Measurements from ENCODE around the gene ACSM3.
"Not testable (repeated sequence)": the region's sequence is repeated elsewhere in the genome, so short reads cannot be mapped to it uniquely, and the experiment has no call there.

Gene ACSM3

GRCh38 chr16:20763461-20764232, at the start of gene ACSM3:
ACSM3 (plus strand) TSS chr16:20764014; CDS start chr16:20770035, 6,021 bp downstream.
- DNase-seq: peak; percentile 80 to 84

- DNase-seq: not testable (repeated sequence)
These were observed 46.1 kb upstream of the ACSM3 start for GRCh38 chr16:20717718-20718117.

- DNase-seq: no peak
These were observed 43.6 kb upstream of the ACSM3 start for GRCh38 chr16:20720251-20720650.

- DNase-seq: no peak
These were observed 37.2 kb upstream of the ACSM3 start for GRCh38 chr16:20726661-20727060.

GRCh38 chr16:20727181-20727580, 36.6 kb upstream of the ACSM3 start:
- DNase-seq: no peak

- no peak for DNase-seq
These were observed 34.7 kb upstream of the ACSM3 start for GRCh38 chr16:20729141-20729540.

- no peak for DNase-seq
These were observed 29.8 kb upstream of the ACSM3 start for GRCh38 chr16:20734056-20734455.

- no peak for DNase-seq
These were observed 29.0 kb upstream of the ACSM3 start for GRCh38 chr16:20734782-20735181.

- peak; percentile 22 to 48 for DNase-seq
These were observed 28.3 kb upstream of the ACSM3 start for GRCh38 chr16:20735490-20735889.

- no peak for DNase-seq
These were observed 23.6 kb upstream of the ACSM3 start for GRCh38 chr16:20740007-20740883.

- peak; percentile 77 to 85 for DNase-seq
These were observed 22.8 kb upstream of the ACSM3 start for GRCh38 chr16:20740901-20741521.

GRCh38 chr16:20741554-20742285, 22.1 kb upstream of the ACSM3 start, which contains the start of gene THUMPD1:
THUMPD1 (minus strand) TSS chr16:20741818; CDS start chr16:20741739, 79 bp downstream.
- DNase-seq: peak; percentile 94 to 96

- DNase-seq: no peak
These were observed 20.2 kb upstream of the ACSM3 start for GRCh38 chr16:20743591-20743990.

GRCh38 chr16:20744922-20745440, 18.8 kb upstream of the ACSM3 start:
- peak; percentile 29 to 35 for DNase-seq

- no peak for DNase-seq
These were observed 17.4 kb upstream of the ACSM3 start for GRCh38 chr16:20746461-20746860.

- peak; percentile 55 to 76 for DNase-seq
These were observed 16.6 kb upstream of the ACSM3 start for GRCh38 chr16:20747030-20747816.

- DNase-seq: no peak
These were observed 14.3 kb upstream of the ACSM3 start for GRCh38 chr16:20749474-20749873.

GRCh38 chr16:20750558-20750957, 13.3 kb upstream of the ACSM3 start:
- DNase-seq: no peak

GRCh38 chr16:20753727-20754126, 10.1 kb upstream of the ACSM3 start:
- no peak for DNase-seq

- no peak for DNase-seq
These were observed 8.6 kb upstream of the ACSM3 start for GRCh38 chr16:20755238-20755637.

GRCh38 chr16:20755799-20756198, 8.0 kb upstream of the ACSM3 start:
- DNase-seq: not testable (repeated sequence)

Data from inflammatory macrophage treated with lipopolysaccharide for 1 hour (primary cell).